ENCODE results near the gene GLRA2. TPM values are rescaled to one million over a fixed set of nuclear protein-coding genes. Genes with fewer than 3 reads are reported as not detected.

Gene GLRA2
- polyA plus RNA-seq, 1 donor (not counting 4 experiments of a cell fraction or from before 2014, with no cell fraction given) = not detected

DNA sequence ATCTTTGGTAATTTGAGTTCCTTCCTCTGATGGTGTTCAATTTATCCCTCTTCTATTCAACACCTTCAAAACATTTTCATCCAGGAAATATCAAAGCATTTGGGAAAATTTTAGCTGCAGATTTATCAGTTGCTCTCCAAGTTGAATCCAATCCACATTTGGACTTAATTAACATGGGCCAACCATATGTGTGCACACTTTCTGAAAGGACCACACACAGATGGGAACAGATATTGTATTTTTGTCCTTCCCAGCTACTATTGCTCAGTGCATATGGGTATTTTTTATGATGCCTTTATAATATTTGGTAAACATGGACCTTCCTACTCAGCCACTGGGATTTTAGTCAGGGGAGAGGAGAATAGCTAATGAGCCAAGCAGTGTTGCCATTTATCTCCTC lies 65.2 kb downstream of the GLRA2 start:
- Histone ChIP-seq H3K36me3 (ENCODE audit: control insufficient read depth in 2 of 2, extremely low read depth in 1 of 2, insufficient read depth in 2 of 2, low read length in 2 of 2) (no peaks in the 10 kb centered on the region), H3K9me3 (ENCODE audit: control insufficient read depth, low read depth, low read length) (no peaks in the 10 kb centered on the region), H2AFZ (ENCODE audit: control insufficient read depth, low read length) (no peak overlapping the region), H3K27ac (ENCODE audit: control insufficient read depth, insufficient read depth, low read length) (no peak overlapping the region), H3K9ac (ENCODE audit: control insufficient read depth, extremely low read depth, insufficient read depth, low read length) (no peak overlapping the region), H4K20me1 (ENCODE audit: control insufficient read depth, extremely low read depth, insufficient read depth, low read length) (no peaks in the 10 kb centered on the region), H3K27me3 (ENCODE audit: control insufficient read depth, extremely low read depth, insufficient read depth, low read length) (no peaks in the 10 kb centered on the region), H3K4me3 (ENCODE audit: control insufficient read depth in 2 of 3, extremely low read depth in 1 of 3, insufficient read depth in 2 of 3, low read depth in 1 of 3, low read length in 3 of 3) (no peak overlapping the region), H3K9me1 (ENCODE audit: control insufficient read depth, extremely low read depth, insufficient read depth, low read length) (no peaks in the 10 kb centered on the region), H3K4me1 (ENCODE audit: control insufficient read depth, extremely low read depth, insufficient read depth, low read length) (no peaks in the 10 kb centered on the region), H3K4me2 (ENCODE audit: control insufficient read depth, extremely low read depth, insufficient read depth, low read depth, low read length) (no peak overlapping the region), H3K79me2 (ENCODE audit: control insufficient read depth, insufficient read depth, low read length) (no peaks in the 10 kb centered on the region)
- DNase-seq (ENCODE audit: low read depth, low spot score) (no peak), FAIRE-seq (no peak)
- TF ChIP-seq EZH2 (IDR thresholded peaks at IDR 0.05; ENCODE audit: low read length) (no peak), CTCF (optimal IDR thresholded peaks at IDR 0.05 in 1 of 3, IDR thresholded peaks at IDR 0.05 in 1 of 3, conservative IDR thresholded peaks at IDR 0.05 in 1 of 3; ENCODE audit: extremely low read depth in 1 of 3, insufficient read depth in 2 of 3, low read length in 3 of 3) (no peak)
- dilution Hi-C loops (cut with MboI; ENCODE audit: extremely low pct_ligation_motif_present, low sequenced_read_pairs) = no loop called here

- no peak overlapping the region for H2AFZ ChIP-seq (ENCODE audit: control insufficient read depth, low read length)
- H3K36me3 ChIP-seq (ENCODE audit: control insufficient read depth in 2 of 2, extremely low read depth in 1 of 2, insufficient read depth in 2 of 2, low read length in 2 of 2) = no peaks in the 10 kb centered on the region
- no peak overlapping the region for H3K4me3 ChIP-seq (ENCODE audit: control insufficient read depth in 2 of 3, extremely low read depth in 1 of 3, insufficient read depth in 2 of 3, low read depth in 1 of 3, low read length in 3 of 3)
- no peaks in the 10 kb centered on the region for H3K9me1 ChIP-seq (ENCODE audit: control insufficient read depth, extremely low read depth, insufficient read depth, low read length)
- TF ChIP-seq CTCF (optimal IDR thresholded peaks at IDR 0.05 in 1 of 3, IDR thresholded peaks at IDR 0.05 in 1 of 3, conservative IDR thresholded peaks at IDR 0.05 in 1 of 3; ENCODE audit: extremely low read depth in 1 of 3, insufficient read depth in 2 of 3, low read length in 3 of 3) = no peak
- TF ChIP-seq EZH2 (IDR thresholded peaks at IDR 0.05; ENCODE audit: low read length) = no peak
- dilution Hi-C loops (cut with MboI; ENCODE audit: extremely low pct_ligation_motif_present, low sequenced_read_pairs) = no loop called here
- H3K9me3 ChIP-seq (ENCODE audit: control insufficient read depth, low read depth, low read length) = no peaks in the 10 kb centered on the region
- no peaks in the 10 kb centered on the region for H3K79me2 ChIP-seq (ENCODE audit: control insufficient read depth, insufficient read depth, low read length)
- no peaks in the 10 kb centered on the region for H4K20me1 ChIP-seq (ENCODE audit: control insufficient read depth, extremely low read depth, insufficient read depth, low read length)
- no peaks in the 10 kb centered on the region for H3K27me3 ChIP-seq (ENCODE audit: control insufficient read depth, extremely low read depth, insufficient read depth, low read length)
- no peaks in the 10 kb centered on the region for H3K4me1 ChIP-seq (ENCODE audit: control insufficient read depth, extremely low read depth, insufficient read depth, low read length)
- H3K9ac ChIP-seq (ENCODE audit: control insufficient read depth, extremely low read depth, insufficient read depth, low read length) = no peak overlapping the region
- FAIRE-seq = no peak
- H3K4me2 ChIP-seq (ENCODE audit: control insufficient read depth, extremely low read depth, insufficient read depth, low read depth, low read length) = no peak overlapping the region
- H3K27ac ChIP-seq (ENCODE audit: control insufficient read depth, insufficient read depth, low read length) = no peak overlapping the region
- no peak for DNase-seq (ENCODE audit: low read depth, low spot score)
Measured at GRCh38 chrX:14598330-14598729, 69.0 kb downstream of the GLRA2 start.

Measured in keratinocyte (primary cell).